SK-N-MC (cell line): ENCODE measurements around the gene LRRTM3.

Experiments used
- DNase-seq: peaks from one replicate; pipeline ENCODE4 v3.0.0-alpha.2; 2011; ENCODE audit warnings: low read depth, low spot score
- H3K27ac ChIP-seq: fragments of 200-600 bp; sonication (generic); 2 replicates; pipeline ENCODE4 v1.5.1; 2016; ENCODE audit warnings: mixed run types
- H3K36me3 ChIP-seq: fragments of 200-600 bp; sonication (generic); 2 replicates; pipeline ENCODE4 v1.6.1; 2017; ENCODE audit warnings: antibody characterized with exemption, low read length, mixed read lengths; ENCODE audit not compliant: insufficient read depth
- H3K4me3 ChIP-seq: fragments of 200-600 bp; sonication (generic); 2 replicates; pipeline ENCODE4 v1.5.1; 2016
- H3K9ac ChIP-seq: fragments of 200-600 bp; sonication (generic); 2 replicates; pipeline ENCODE4 v1.8.0; 2017; ENCODE audit warnings: mixed run types, mixed read lengths; ENCODE audit not compliant: insufficient read length
- H3K9me3 ChIP-seq: fragments of 200-600 bp; sonication (generic); 2 replicates; pipeline ENCODE4 v1.6.1; 2017; ENCODE audit warnings: low read depth, mild to moderate bottlenecking, antibody characterized with exemption, low read length, moderate library complexity, mixed read lengths
- EZH2 ChIP-seq: fragments of 200-600 bp; sonication (generic); IDR thresholded peaks from one replicate; pipeline ENCODE4 v1.6.1; 2017; ENCODE audit warnings: antibody characterized with exemption
- FOXP2 ChIP-seq: optimal IDR thresholded peaks from 2 replicates; pipeline ENCODE3; 2011; ENCODE audit warnings: mild to moderate bottlenecking, moderate library complexity; ENCODE audit not compliant: insufficient read depth; ENCODE audit errors: extremely low read length, control extremely low read depth
- POLR2AphosphoS5 ChIP-seq: IDR thresholded peaks from 2 replicates; pipeline ENCODE4 v1.6.1; 2012; ENCODE audit warnings: mild to moderate bottlenecking, low read depth, low read length, borderline replicate concordance

Gene LRRTM3

DNA sequence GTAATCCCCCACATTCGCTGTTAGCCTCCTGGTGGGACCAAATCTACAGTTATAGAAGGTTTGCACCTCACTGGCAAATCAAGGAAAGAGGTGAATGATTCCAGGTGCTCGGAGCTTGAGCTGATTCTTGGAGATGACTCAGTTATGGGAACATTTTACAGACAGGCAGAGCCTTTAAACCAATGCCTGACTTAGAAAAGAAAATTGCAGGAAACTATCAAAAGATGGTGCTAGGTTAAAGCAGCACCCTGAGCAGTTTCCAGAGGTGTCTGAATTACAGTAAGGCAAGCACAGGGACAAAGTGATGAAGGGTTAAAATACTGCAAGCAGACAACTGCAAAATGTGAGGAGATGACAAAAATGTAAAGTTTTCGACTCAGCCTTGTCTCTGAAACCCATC, 2.9 kb downstream of the LRRTM3 start:
- Histone ChIP-seq H3K27ac (no peak overlapping the region), H3K4me3 (no peak overlapping the region), H3K9me3 (no peaks in the 10 kb centered on the region), H3K9ac (no peak overlapping the region), H3K36me3 (no peaks in the 10 kb centered on the region)
- no peak for DNase-seq
- TF ChIP-seq EZH2 = no peak
- TF ChIP-seq POLR2AphosphoS5 = no peak
- no peak for TF ChIP-seq FOXP2

DNA sequence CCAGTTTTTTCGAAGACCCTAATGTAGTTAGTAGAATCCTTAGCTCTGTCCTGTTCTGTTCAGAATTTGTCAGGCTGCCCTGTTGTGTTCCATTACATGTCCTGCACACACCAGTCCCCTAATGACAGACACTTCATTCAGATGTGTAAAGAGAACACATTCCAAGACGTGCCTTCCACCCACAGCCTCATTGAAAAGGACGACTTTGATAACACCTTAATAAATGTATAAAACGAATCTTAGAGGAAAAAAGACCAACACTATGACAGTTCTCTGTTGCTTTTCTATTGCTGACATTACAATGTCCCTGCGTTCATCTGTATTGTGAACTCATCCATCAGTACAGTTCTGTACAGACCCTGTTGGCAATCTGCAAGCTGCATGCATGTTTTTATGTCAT, 3.5 kb downstream of the LRRTM3 start:
- no peak overlapping the region for H3K9ac ChIP-seq
- no peak for DNase-seq
- TF ChIP-seq FOXP2 (no peak), POLR2AphosphoS5 (no peak), EZH2 (no peak)
- no peaks in the 10 kb centered on the region for H3K9me3 ChIP-seq
- no peaks in the 10 kb centered on the region for H3K36me3 ChIP-seq
- H3K4me3 ChIP-seq = no peak overlapping the region
- H3K27ac ChIP-seq = no peak overlapping the region

DNA sequence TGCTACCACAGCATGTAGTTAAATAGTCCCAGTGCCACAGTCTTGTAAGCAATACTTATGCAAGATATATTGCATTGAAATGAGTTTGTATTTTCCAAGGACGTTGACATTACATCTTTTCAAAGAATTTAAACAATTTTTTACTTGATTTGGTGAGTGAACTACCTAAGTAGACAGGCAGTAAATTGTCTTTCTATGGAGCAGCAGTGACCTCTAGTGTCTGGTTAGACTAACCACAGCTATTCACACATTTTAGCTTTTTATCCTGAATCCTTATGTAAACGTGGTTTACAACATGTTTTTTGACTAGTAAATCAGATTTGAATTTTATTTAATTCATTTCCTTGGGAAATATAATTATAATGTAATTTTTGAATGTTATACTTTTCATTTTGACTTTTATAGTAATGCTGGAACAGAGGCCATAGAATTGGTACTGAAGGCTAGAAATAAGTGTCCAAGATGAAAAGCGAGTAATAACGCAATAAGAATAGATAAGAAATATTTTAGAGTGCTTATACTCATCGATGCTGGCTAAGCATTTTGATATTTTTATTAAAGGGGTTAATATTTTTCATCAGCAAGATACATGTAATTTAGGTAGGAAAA, 5.6 kb downstream of the LRRTM3 start:
- Histone ChIP-seq H3K9ac (no peak overlapping the region), H3K9me3 (no peaks in the 10 kb centered on the region), H3K36me3 (no peaks in the 10 kb centered on the region), H3K27ac (no peak overlapping the region), H3K4me3 (no peak overlapping the region)
- DNase-seq = peak; percentile 22
- TF ChIP-seq FOXP2 (no peak), POLR2AphosphoS5 (no peak), EZH2 (no peak)

DNA sequence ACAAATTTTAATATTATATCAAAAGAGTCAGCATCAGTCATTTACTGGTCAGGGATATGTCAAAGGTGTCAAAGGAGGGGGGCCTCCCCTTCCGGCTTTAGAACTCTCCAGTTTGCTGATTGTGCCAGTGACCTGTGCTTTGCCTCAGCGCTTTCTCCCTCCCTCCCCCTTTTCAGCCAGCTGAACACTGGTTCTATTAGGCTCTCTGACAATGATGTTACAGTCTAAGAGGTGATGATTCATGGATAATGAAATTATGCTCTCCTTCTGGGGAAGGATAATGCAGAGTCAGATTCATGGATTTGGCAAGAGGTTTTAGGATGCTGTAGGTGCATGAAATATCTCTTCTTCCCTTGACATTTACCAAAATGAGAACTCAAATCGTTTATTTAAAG, 6.1 kb downstream of the LRRTM3 start:
- H3K27ac ChIP-seq = no peak overlapping the region
- DNase-seq = no peak

DNA sequence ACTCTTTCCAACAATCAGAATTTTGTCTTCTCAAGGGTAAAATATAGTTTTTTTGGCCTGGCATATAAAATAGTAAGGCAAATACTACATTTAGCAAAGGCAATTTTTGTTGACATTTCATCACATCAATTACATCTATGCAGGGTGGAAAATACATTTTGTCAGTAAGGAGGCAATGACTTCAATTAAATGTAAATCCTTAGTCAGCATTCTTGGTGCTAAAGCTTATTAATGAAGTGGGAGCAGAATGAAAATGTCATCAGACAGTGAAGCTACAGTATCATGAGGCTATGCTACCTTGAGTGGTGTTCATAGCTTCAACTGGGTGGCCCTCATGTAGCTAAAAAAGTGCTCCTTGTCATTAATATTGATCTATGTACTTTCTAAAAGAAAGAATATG, 8.9 kb downstream of the LRRTM3 start:
- H3K9ac ChIP-seq = no peak overlapping the region
- TF ChIP-seq POLR2AphosphoS5 (no peak), FOXP2 (no peak), EZH2 (no peak)
- no peak overlapping the region for H3K27ac ChIP-seq
- H3K9me3 ChIP-seq = no peaks in the 10 kb centered on the region
- H3K4me3 ChIP-seq = no peak overlapping the region
- no peaks in the 10 kb centered on the region for H3K36me3 ChIP-seq
- no peak for DNase-seq

More for the DNA sequence above, 6.1 kb downstream of the LRRTM3 start:
- no peaks in the 10 kb centered on the region for H3K36me3 ChIP-seq
- no peak overlapping the region for H3K4me3 ChIP-seq
- no peak for TF ChIP-seq POLR2AphosphoS5
- no peak for TF ChIP-seq EZH2
- no peak for TF ChIP-seq FOXP2
- no peak overlapping the region for H3K9ac ChIP-seq
- no peaks in the 10 kb centered on the region for H3K9me3 ChIP-seq

DNA sequence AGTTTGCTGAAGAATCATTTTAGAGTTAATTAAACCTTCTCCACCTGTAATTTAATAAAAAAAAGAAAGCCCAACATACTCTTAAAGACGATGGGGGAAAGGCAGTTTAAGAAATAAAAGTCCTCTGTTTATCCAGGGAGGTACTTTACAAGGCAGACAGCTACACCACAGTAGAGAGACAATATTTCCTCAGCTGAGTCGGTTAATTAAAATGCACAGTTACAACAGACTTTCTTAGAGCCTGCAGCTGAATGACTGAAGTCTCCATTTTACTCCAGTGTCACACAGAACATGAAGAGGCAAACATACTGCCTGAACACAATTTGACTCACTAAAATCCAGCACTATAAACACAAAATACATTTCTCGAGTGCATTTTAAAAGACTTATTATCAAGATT, 15.1 kb downstream of the LRRTM3 start:
- Histone ChIP-seq H3K36me3 (no peaks in the 10 kb centered on the region), H3K4me3 (no peak overlapping the region), H3K27ac (no peak overlapping the region), H3K9ac (no peak overlapping the region), H3K9me3 (no peaks in the 10 kb centered on the region)
- TF ChIP-seq POLR2AphosphoS5 (no peak), EZH2 (no peak), FOXP2 (no peak)
- DNase-seq = no peak

DNA sequence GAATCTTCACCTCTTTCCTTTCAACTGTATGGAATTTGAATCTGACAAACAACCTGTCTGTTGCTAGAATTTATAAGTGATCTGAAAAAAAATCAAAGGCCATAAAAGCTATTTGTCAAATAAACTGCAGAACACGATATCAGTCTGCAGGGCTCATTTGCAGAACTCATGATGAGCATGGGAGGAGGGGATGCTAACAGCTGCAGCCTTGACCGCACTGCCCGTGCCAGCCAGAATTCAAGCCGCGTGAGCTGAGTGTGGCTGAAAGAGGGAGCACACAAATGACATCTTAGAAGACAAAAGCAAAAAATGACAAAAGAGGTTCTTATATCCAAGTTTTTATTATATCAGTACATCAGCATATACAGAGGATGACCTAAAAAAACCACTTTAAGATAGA, 15.7 kb downstream of the LRRTM3 start:
- Histone ChIP-seq H3K36me3 (no peaks in the 10 kb centered on the region), H3K9me3 (no peaks in the 10 kb centered on the region), H3K9ac (no peak overlapping the region), H3K27ac (no peak overlapping the region), H3K4me3 (no peak overlapping the region)
- no peak for DNase-seq
- TF ChIP-seq EZH2 = no peak
- TF ChIP-seq POLR2AphosphoS5 = no peak
- no peak for TF ChIP-seq FOXP2

DNA sequence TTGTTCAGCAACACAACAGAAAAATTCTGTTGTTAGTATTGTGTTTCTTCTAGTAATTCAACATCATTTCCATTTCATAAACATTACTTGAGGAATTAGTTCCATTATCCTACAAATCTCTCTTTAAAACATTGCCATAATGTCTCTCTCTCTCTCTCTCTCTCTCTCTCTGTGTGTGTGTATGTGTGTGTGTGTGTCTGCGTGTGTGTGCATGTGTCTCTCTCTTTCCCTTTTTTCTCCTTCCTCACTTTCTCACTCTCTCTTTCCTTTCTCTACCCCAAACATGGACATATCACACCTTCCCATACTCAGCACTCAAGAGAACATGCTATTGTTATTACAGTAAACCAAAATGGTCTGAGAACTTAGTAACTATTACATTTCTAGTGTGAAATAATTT, 16.6 kb downstream of the LRRTM3 start:
- H3K9me3 ChIP-seq = no peaks in the 10 kb centered on the region
- no peaks in the 10 kb centered on the region for H3K36me3 ChIP-seq
- H3K4me3 ChIP-seq = no peak overlapping the region
- DNase-seq = no peak
- TF ChIP-seq FOXP2 (no peak), POLR2AphosphoS5 (no peak), EZH2 (no peak)
- no peak overlapping the region for H3K9ac ChIP-seq
- no peak overlapping the region for H3K27ac ChIP-seq

DNA sequence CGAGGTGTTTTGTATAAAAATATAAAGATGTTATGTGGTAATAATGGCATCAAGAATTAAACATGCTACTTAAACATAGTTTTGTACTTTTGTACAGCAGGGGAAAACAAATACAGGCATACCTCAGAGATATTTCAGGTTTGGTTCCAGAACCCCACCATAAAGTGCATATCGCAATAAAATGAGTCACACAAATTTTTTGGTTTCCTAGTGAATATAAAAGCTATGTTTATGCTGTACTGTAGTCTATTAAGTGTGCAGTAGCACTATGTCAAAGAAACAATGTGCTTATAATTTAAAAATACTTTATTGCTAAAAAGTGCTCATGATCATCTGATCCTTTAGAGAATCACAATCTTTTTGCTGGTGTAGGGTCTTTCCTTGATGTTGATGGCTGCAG, 17.8 kb downstream of the LRRTM3 start:
- no peaks in the 10 kb centered on the region for H3K36me3 ChIP-seq
- H3K9ac ChIP-seq = no peak overlapping the region
- H3K4me3 ChIP-seq = no peak overlapping the region
- TF ChIP-seq POLR2AphosphoS5 (no peak), FOXP2 (no peak), EZH2 (no peak)
- H3K9me3 ChIP-seq = no peaks in the 10 kb centered on the region
- H3K27ac ChIP-seq = no peak overlapping the region
- no peak for DNase-seq

DNA sequence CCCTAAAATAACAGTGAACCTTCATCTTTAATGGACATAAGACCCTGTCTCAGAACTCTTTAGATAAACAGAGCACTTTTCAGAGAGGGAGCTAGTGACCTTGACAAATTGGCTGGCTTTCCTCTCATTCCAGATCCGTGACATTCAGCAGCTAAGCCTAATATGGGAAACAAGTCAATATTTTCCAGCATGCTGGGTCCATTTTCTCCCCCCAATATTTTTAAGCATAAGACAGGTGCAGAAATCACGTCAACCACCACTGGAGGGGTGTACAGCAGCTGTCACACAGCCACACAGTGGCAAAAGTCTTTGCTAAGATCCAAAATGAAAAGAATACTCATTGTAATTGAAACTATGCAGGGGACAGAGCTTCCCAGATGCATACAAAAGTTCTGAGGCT, 26.1 kb downstream of the LRRTM3 start:
- H3K9ac ChIP-seq = no peak overlapping the region
- TF ChIP-seq EZH2 (no peak), POLR2AphosphoS5 (no peak), FOXP2 (no peak)
- DNase-seq = no peak
- H3K36me3 ChIP-seq = no peaks in the 10 kb centered on the region
- no peak overlapping the region for H3K27ac ChIP-seq
- H3K4me3 ChIP-seq = no peak overlapping the region
- no peaks in the 10 kb centered on the region for H3K9me3 ChIP-seq
